GM12878 (cell line): Measurements from ENCODE around the gene DDX23. TPM values are rescaled to one million over a fixed set of nuclear protein-coding genes. Genes with fewer than 3 reads are reported as not detected.

Source experiments
- DPF2 ChIP-seq: fragments of 450-650 bp; IDR thresholded peaks from 2 replicates; pipeline ENCODE4 v1.6.1; 2017; ENCODE audit warnings: mild to moderate bottlenecking
- MTA3 ChIP-seq: IDR thresholded peaks from 2 replicates; pipeline ENCODE4 v1.6.1; 2012; ENCODE audit warnings: low read length, inconsistent platforms, borderline replicate concordance
- TCF3 ChIP-seq: IDR thresholded peaks from 2 replicates; pipeline ENCODE4 v1.6.1; 2012; ENCODE audit warnings: low read depth, mild to moderate bottlenecking, low read length, borderline replicate concordance; ENCODE audit not compliant: insufficient read depth
- ZBTB33 ChIP-seq: fragments of 450-650 bp; IDR thresholded peaks from 2 replicates; pipeline ENCODE4 v1.6.1; 2017; ENCODE audit warnings: mild to moderate bottlenecking
- polyA plus RNA-seq, 11 experiments: library from polyadenylated mRNA; depleted of rRNA in 4 of 11; unstranded in 6 of 11; stranded (reverse) in 5 of 11; fragments of >200 nt; fragmentation: Nextera tagmentation in 4 of 11; fragmentation: Illumina TruSeq in 1 of 11; extraction: Ambion mirVana in 4 of 11; extraction: Trizol in 1 of 11; gene quantifications; 1 replicate in 1 of 11; 2 replicates in 10 of 11; pipeline versions ENCODE4 v1.2.1 to v1.2.3, GENCODE V29; 2011 to 2016; ENCODE audit warnings: inconsistent platforms in 2 of 11, missing spikeins in 2 of 11, low read depth in 1 of 11
- small RNA-seq: library from RNA; depleted of rRNA; stranded (forward); fragments of <200 nt; gene quantifications from one replicate; pipeline ENCODE3, GENCODE V24; 2014
- total RNA-seq, 4 experiments: library from RNA; depleted of rRNA in 3 of 4; stranded (reverse); fragments of >200 nt in 3 of 4; fragmentation: Illumina TruSeq in 1 of 4; extraction: Trizol in 1 of 4; gene quantifications; 2 replicates each; pipeline versions ENCODE4 v1.2.1 to v1.2.3, GENCODE V29; 2013 to 2021

The DDX23 gene
- total and polyA plus RNA-seq, 10 of the 15 experiments (the other 5 are each of a cell fraction or from before 2014, with no cell fraction given), result 25.8 to 107 (median 77.4) TPM

DNA sequence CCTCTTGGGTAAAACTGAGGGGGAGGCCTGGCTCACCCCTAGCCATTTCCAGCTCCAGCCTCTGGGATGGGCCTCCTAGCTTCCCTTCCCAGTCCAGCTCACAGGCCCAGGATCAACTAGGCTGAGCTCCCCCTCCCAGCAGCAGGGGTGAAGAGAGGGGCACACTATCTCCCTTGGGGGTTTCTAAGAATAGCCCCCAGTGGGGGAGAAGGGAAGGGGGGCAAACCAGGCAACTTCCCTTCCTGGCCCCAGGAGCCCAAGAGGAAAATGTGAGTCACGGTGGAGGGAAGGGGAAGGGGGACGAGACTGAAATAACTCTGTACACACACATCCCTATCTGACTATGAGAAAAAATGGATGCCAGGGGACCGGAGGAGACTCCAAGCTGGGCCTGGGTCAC is 72.1 kb downstream of the DDX23 start (continued):
- no peak for TF ChIP-seq TCF3
- TF ChIP-seq ZBTB33, result no peak
- no peak for TF ChIP-seq MTA3
- no peak for TF ChIP-seq DPF2

Small RNAs within 50 kb of the gene (small RNA-seq; reads per million reads assigned to genes)
- gene RF00019 (not detected), gene RNU6-600P (not detected)

Other genes starting within 250 kb of the DDX23 start
Only the 7 nearest of the 14 such genes appear.
- 0.05 and 0.11 TPM in 2 replicates for gene ADCY6, start 63.1 kb downstream of the DDX23 start, total RNA-seq (2014; rRNA removed)
- gene ADCY6, start 63.1 kb downstream of the DDX23 start, total RNA-seq (2014; rRNA removed; fragmentation: Illumina TruSeq; extraction: Trizol), result 0.04 and 0.37 TPM in 2 replicates
- gene ADCY6, start 63.1 kb downstream of the DDX23 start, total RNA-seq (2021), result 0.36 and 0.61 TPM in 2 replicates
- 1.2 and 2.0 TPM in 2 replicates for gene ADCY6, start 63.1 kb downstream of the DDX23 start, polyA plus RNA-seq (2011; rRNA removed)
- gene ADCY6, start 63.1 kb downstream of the DDX23 start, polyA plus RNA-seq (2014; fragmentation: Illumina TruSeq; extraction: Trizol), result 0.19 TPM in 1 of 2 replicates, not detected in the other
- gene ADCY6, start 63.1 kb downstream of the DDX23 start, polyA plus RNA-seq (2014; fragmentation: Nextera tagmentation; extraction: Ambion mirVana), result under 1 TPM; 0.07 to 0.14 TPM
- gene ADCY6, start 63.1 kb downstream of the DDX23 start, polyA plus RNA-seq (2014; rRNA removed), result 0.24 and 0.66 TPM in 2 replicates
- gene ADCY6, start 63.1 kb downstream of the DDX23 start, polyA plus RNA-seq (2016; fragmentation: Nextera tagmentation; extraction: Ambion mirVana), result under 1 TPM in 1 of 2 experiments, not detected in 1; 0.03 TPM
- 1.0 and 1.3 TPM in 2 replicates for gene CACNB3, start 33.7 kb downstream of the DDX23 start, total RNA-seq (2014; rRNA removed)
- 0.83 and 1.9 TPM in 2 replicates for gene CACNB3, start 33.7 kb downstream of the DDX23 start, total RNA-seq (2014; rRNA removed; fragmentation: Illumina TruSeq; extraction: Trizol)
- gene CACNB3, start 33.7 kb downstream of the DDX23 start, total RNA-seq (2021), result 2.6 and 2.7 TPM in 2 replicates
- gene CACNB3, start 33.7 kb downstream of the DDX23 start, polyA plus RNA-seq (2011; rRNA removed), result 3.8 and 5.0 TPM in 2 replicates
- 1.00 and 1.5 TPM in 2 replicates for gene CACNB3, start 33.7 kb downstream of the DDX23 start, polyA plus RNA-seq (2014; fragmentation: Illumina TruSeq; extraction: Trizol)
- under 1 TPM; 0.80 to 0.86 TPM for gene CACNB3, start 33.7 kb downstream of the DDX23 start, polyA plus RNA-seq (2014; fragmentation: Nextera tagmentation; extraction: Ambion mirVana)
- 1.9 and 2.3 TPM in 2 replicates for gene CACNB3, start 33.7 kb downstream of the DDX23 start, polyA plus RNA-seq (2014; rRNA removed)
- gene CACNB3, start 33.7 kb downstream of the DDX23 start, polyA plus RNA-seq (2016; fragmentation: Nextera tagmentation; extraction: Ambion mirVana), result 1 to 10 TPM in 1 of 2 experiments, under 1 TPM in 1; 0.78 to 2.1 TPM
- 1.5 and 2.0 TPM in 2 replicates for gene RND1, start 13.7 kb upstream of the DDX23 start, total RNA-seq (2014; rRNA removed)
- 1.2 and 1.3 TPM in 2 replicates for gene RND1, start 13.7 kb upstream of the DDX23 start, total RNA-seq (2014; rRNA removed; fragmentation: Illumina TruSeq; extraction: Trizol)
- 3.8 and 4.2 TPM in 2 replicates for gene RND1, start 13.7 kb upstream of the DDX23 start, total RNA-seq (2021)
- 3.7 and 5.1 TPM in 2 replicates for gene RND1, start 13.7 kb upstream of the DDX23 start, polyA plus RNA-seq (2011; rRNA removed)
- 3.3 and 3.7 TPM in 2 replicates for gene RND1, start 13.7 kb upstream of the DDX23 start, polyA plus RNA-seq (2014; fragmentation: Illumina TruSeq; extraction: Trizol)
- gene RND1, start 13.7 kb upstream of the DDX23 start, polyA plus RNA-seq (2014; fragmentation: Nextera tagmentation; extraction: Ambion mirVana), result under 1 TPM; 0.24 to 0.42 TPM
- gene RND1, start 13.7 kb upstream of the DDX23 start, polyA plus RNA-seq (2014; rRNA removed), result 3.2 and 3.6 TPM in 2 replicates
- 1 to 10 TPM; 1.1 to 1.5 TPM for gene RND1, start 13.7 kb upstream of the DDX23 start, polyA plus RNA-seq (2016; fragmentation: Nextera tagmentation; extraction: Ambion mirVana)
- 29.5 and 34.8 TPM in 2 replicates for gene FKBP11, start 73.3 kb upstream of the DDX23 start, total RNA-seq (2014; rRNA removed)
- gene FKBP11, start 73.3 kb upstream of the DDX23 start, total RNA-seq (2014; rRNA removed; fragmentation: Illumina TruSeq; extraction: Trizol), result 40.6 and 43.1 TPM in 2 replicates
- 58.2 and 59.4 TPM in 2 replicates for gene FKBP11, start 73.3 kb upstream of the DDX23 start, total RNA-seq (2021)
- 16.5 and 25.0 TPM in 2 replicates for gene FKBP11, start 73.3 kb upstream of the DDX23 start, polyA plus RNA-seq (2011; rRNA removed)
- 47.3 and 56.3 TPM in 2 replicates for gene FKBP11, start 73.3 kb upstream of the DDX23 start, polyA plus RNA-seq (2014; fragmentation: Illumina TruSeq; extraction: Trizol)
- gene FKBP11, start 73.3 kb upstream of the DDX23 start, polyA plus RNA-seq (2014; fragmentation: Nextera tagmentation; extraction: Ambion mirVana), result 10 to 100 TPM; 55.2 to 83.4 TPM
- 56.8 and 67.1 TPM in 2 replicates for gene FKBP11, start 73.3 kb upstream of the DDX23 start, polyA plus RNA-seq (2014; rRNA removed)
- 100 to 1,000 TPM; 133 to 135 TPM for gene FKBP11, start 73.3 kb upstream of the DDX23 start, polyA plus RNA-seq (2016; fragmentation: Nextera tagmentation; extraction: Ambion mirVana)
- gene ARF3, start 105.3 kb upstream of the DDX23 start, total RNA-seq (2014; rRNA removed), result 59.2 and 60.3 TPM in 2 replicates
- 50.3 and 50.4 TPM in 2 replicates for gene ARF3, start 105.3 kb upstream of the DDX23 start, total RNA-seq (2014; rRNA removed; fragmentation: Illumina TruSeq; extraction: Trizol)
- gene ARF3, start 105.3 kb upstream of the DDX23 start, total RNA-seq (2021), result 163 and 169 TPM in 2 replicates
- 222 and 263 TPM in 2 replicates for gene ARF3, start 105.3 kb upstream of the DDX23 start, polyA plus RNA-seq (2011; rRNA removed)
- gene ARF3, start 105.3 kb upstream of the DDX23 start, polyA plus RNA-seq (2014; fragmentation: Illumina TruSeq; extraction: Trizol), result 93.4 and 95.4 TPM in 2 replicates
- gene ARF3, start 105.3 kb upstream of the DDX23 start, polyA plus RNA-seq (2014; fragmentation: Nextera tagmentation; extraction: Ambion mirVana), result 10 to 100 TPM in 1 of 2 experiments, 1 to 10 TPM in 1; 8.7 to 13.2 TPM
- gene ARF3, start 105.3 kb upstream of the DDX23 start, polyA plus RNA-seq (2014; rRNA removed), result 85.6 and 94.5 TPM in 2 replicates
- gene ARF3, start 105.3 kb upstream of the DDX23 start, polyA plus RNA-seq (2016; fragmentation: Nextera tagmentation; extraction: Ambion mirVana), result 10 to 100 TPM; 67.2 to 81.5 TPM
- gene WNT10B, start 119.6 kb upstream of the DDX23 start, total RNA-seq (2014; rRNA removed), result 0.27 and 0.45 TPM in 2 replicates
- gene WNT10B, start 119.6 kb upstream of the DDX23 start, total RNA-seq (2014; rRNA removed; fragmentation: Illumina TruSeq; extraction: Trizol), result 0.27 and 0.37 TPM in 2 replicates
- 0.61 and 0.95 TPM in 2 replicates for gene WNT10B, start 119.6 kb upstream of the DDX23 start, total RNA-seq (2021)
- gene WNT10B, start 119.6 kb upstream of the DDX23 start, polyA plus RNA-seq (2011; rRNA removed), result 1.1 and 1.5 TPM in 2 replicates
- gene WNT10B, start 119.6 kb upstream of the DDX23 start, polyA plus RNA-seq (2014; fragmentation: Illumina TruSeq; extraction: Trizol), result 0.16 and 0.22 TPM in 2 replicates
- gene WNT10B, start 119.6 kb upstream of the DDX23 start, polyA plus RNA-seq (2014; fragmentation: Nextera tagmentation; extraction: Ambion mirVana), result under 1 TPM; 0.09 to 0.10 TPM
- 0.70 and 0.73 TPM in 2 replicates for gene WNT10B, start 119.6 kb upstream of the DDX23 start, polyA plus RNA-seq (2014; rRNA removed)
- under 1 TPM; 0.21 to 0.46 TPM for gene WNT10B, start 119.6 kb upstream of the DDX23 start, polyA plus RNA-seq (2016; fragmentation: Nextera tagmentation; extraction: Ambion mirVana)
- gene WNT1, start 126.2 kb upstream of the DDX23 start, total RNA-seq (2014; rRNA removed), result not detected in 2 replicates
- gene WNT1, start 126.2 kb upstream of the DDX23 start, total RNA-seq (2014; rRNA removed; fragmentation: Illumina TruSeq; extraction: Trizol), result not detected in 2 replicates
- gene WNT1, start 126.2 kb upstream of the DDX23 start, total RNA-seq (2021), result not detected in 2 replicates
- not detected in 2 replicates for gene WNT1, start 126.2 kb upstream of the DDX23 start, polyA plus RNA-seq (2011; rRNA removed)
- not detected in 2 replicates for gene WNT1, start 126.2 kb upstream of the DDX23 start, polyA plus RNA-seq (2014; fragmentation: Illumina TruSeq; extraction: Trizol)
- gene WNT1, start 126.2 kb upstream of the DDX23 start, polyA plus RNA-seq (2014; fragmentation: Nextera tagmentation; extraction: Ambion mirVana), result not detected
- not detected in 2 replicates for gene WNT1, start 126.2 kb upstream of the DDX23 start, polyA plus RNA-seq (2014; rRNA removed)
- gene WNT1, start 126.2 kb upstream of the DDX23 start, polyA plus RNA-seq (2016; fragmentation: Nextera tagmentation; extraction: Ambion mirVana), result not detected